GM21737 (cell line): ENCODE data around the gene OR10H1.
"Not testable (repeated sequence)": the region's sequence is repeated elsewhere in the genome, so short reads cannot be mapped to it uniquely, and the experiment has no call there.

ENCODE experiments used
- ATAC-seq: cut with Tn5 transposase; IDR thresholded peaks from one replicate; pipeline ENCODE4 v1.9.1; 2021; ENCODE audit warnings: mild to moderate bottlenecking, moderate library complexity; ENCODE audit not compliant: unreplicated experiment

Gene OR10H1

DNA sequence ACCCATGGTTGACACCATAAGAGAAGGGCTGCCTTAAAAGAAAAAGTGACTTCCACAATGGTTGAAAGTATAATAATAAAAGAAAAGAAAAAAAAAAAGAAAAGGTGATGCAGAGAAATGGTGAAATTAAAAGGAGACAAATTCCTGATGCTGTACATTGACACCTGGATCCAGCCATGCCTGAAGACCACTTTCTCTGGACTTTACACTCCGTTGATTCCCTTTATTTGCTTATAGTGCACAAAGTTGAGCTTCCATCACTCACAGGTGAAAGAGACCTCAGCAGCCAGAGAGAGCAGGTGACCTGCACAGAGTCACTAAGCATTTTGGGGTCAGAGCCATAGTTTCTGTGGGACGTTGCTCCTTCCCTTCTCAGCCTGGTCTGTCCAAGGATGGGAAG, 40.2 kb downstream of the OR10H1 start:
- no peak for ATAC-seq

DNA sequence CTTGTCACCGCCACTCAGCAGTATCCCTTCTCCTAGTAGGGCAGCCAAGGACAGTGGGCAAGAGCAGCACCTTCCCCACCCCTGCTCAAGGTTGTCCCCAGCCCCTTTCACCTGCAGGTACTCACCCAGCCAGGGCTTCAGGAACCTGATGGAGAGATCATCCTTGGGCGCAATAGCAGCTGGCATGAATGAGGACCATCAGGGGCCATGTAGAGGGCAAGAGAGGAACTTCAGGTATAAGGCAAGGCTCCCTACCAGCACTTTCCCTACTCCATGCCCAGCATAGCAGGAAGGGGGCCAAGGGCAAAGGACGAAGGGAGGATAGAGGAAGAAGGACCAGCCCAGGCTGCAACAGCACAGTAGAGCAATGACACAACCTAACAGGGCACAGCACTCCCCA, 41.3 kb downstream of the OR10H1 start:
- ATAC-seq = not testable (repeated sequence)

DNA sequence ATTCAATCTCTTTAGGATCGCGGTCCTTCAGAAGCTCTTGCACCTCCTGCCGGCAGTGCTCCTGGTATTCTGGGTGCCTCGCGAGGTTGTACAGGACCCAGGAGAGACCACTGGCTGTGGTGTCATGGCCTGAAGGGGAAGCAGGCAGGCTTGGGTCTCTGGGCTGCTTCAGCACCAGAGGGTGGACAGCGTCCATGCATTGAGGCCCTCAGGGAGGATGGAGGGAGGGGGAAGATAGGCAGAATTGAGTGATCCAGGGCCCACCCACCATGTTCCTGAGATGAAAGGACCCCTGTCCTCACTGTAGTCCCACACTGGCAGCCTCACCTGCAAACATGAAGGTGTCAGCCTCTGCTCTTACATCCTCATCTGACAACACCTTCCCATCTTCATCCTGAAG, 45.9 kb downstream of the OR10H1 start:
- no peak for ATAC-seq

DNA sequence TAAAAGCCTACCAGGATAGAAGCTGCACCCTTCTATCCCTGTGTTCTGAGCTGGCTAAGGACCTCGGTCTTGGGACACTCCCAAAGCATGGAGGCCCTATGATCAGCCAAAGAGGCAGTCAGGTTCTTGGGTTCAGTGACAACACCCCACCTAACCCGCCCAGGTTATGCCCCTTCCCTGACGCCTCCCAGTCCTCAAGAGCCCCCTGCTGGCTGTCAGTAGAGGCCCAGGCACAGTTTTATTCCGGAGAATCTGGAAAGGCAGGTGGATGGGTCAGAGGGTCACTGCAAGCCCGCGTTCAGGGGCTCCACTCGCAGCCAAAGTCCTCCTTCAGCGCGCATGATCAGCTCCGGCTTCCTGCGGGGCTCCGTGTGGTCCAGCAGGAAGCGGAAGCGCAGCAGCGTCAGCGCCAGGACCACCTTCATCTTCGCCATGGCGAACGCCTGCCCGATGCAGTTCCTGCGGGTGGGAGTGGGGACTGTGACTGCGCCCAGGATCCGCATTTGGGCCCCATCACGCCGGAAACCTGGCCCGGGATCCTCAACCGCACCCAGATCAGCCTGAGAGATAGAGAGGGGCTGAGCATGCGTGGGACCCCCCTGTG, 55.4 kb downstream of the OR10H1 start:
- no peak for ATAC-seq

DNA sequence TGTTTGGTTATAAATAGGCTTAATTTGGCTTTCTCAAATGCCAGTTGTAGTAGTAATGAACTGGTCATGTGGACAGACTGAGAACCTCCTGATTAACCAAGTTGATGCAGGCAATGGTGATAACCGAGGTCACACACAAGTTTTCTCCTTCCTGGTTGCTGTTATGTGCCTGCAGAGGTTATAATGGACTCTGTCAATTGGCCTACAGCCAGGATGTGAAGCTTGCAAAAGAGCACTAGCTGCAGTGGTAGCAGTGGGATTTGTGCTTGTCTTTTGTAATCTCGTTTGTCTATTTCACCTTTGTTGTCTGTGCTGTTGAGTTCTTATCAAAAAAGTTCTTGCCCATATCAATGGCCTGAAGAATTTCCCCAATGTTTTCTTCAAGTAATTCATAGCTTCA, 57.1 kb downstream of the OR10H1 start:
- no peak for ATAC-seq
